H54 (cell line): ENCODE results near the gene PITPNC1.
"Not testable (repeated sequence)": the region's sequence is repeated elsewhere in the genome, so short reads cannot be mapped to it uniquely, and the experiment has no call there.

ENCODE experiments used
- DNase-seq: peaks from one replicate; pipeline ENCODE4 v3.0.0; 2011; ENCODE audit warnings: low spot score, mixed read lengths; ENCODE audit not compliant: insufficient read length
- FAIRE-seq: peaks from 3 replicates; lab custom pipeline; 2011; peaks lifted over from hg19 to GRCh38; lab: Jason Lieb, UNC
- POLR2A ChIP-seq: IDR thresholded peaks from 2 replicates; pipeline ENCODE4 v1.6.1; 2011; ENCODE audit warnings: low read depth, mild to moderate bottlenecking, low read length

PITPNC1 gene

GRCh38 chr17:67476787-67477335 lies 99.8 kb downstream of the PITPNC1 start:
- FAIRE-seq = no peak
- no peak for DNase-seq
- TF ChIP-seq POLR2A = no peak

- DNase-seq (peak; percentile 57), FAIRE-seq (no peak)
- no peak for TF ChIP-seq POLR2A
Measured at GRCh38 chr17:67477687-67478086, 100.6 kb downstream of the PITPNC1 start.

GRCh38 chr17:67478401-67479041 lies 101.4 kb downstream of the PITPNC1 start:
- TF ChIP-seq POLR2A = no peak
- no peak for DNase-seq
- no peak for FAIRE-seq

GRCh38 chr17:67479148-67479547 lies 102.1 kb downstream of the PITPNC1 start:
- TF ChIP-seq POLR2A = no peak
- FAIRE-seq = no peak
- no peak for DNase-seq

GRCh38 chr17:67480959-67481358 lies 103.9 kb downstream of the PITPNC1 start:
- not testable (repeated sequence) for DNase-seq, FAIRE-seq

GRCh38 chr17:67481808-67482207 lies 104.7 kb downstream of the PITPNC1 start:
- TF ChIP-seq POLR2A = no peak
- FAIRE-seq (no peak), DNase-seq (no peak)

DNA sequence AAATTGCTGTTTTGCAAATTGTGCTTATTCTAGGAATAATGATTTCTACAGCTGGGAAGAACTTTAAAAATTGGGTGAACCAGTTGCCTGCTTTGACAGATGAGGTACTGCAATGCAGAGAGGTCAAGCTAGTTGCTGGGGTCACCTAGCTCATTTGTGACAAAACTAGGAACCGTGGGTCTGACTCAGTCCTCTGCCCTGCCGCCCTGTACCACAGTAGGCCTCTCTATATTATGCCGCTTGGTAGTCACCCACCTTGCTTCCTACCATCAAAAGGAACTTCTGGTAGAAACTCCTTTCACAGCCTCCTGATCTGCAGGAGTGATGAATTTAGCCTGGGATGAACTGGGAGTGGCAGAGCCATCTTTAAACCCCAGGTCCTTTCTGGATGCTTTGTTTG lies 105.7 kb downstream of the PITPNC1 start:
- DNase-seq = no peak
- TF ChIP-seq POLR2A = no peak
- FAIRE-seq = no peak

DNA sequence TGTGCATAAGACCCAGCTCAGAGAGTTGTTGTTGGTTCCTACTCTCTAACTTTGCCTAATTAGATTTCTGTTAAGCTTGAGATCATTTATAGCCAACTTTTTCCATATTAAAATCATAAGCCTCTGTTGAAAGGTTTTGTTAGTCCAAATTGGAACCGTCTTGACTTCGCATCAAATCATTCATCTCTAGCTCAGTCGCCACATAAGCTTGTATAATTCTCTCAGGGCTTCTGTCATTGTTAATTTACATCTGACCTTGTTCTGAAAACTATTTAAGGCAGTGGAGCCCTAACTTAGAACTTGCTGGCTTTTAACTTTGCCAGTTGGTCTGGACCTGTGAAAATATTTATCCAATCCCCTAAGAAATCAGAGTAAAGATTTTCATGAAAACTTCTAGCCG lies 107.2 kb downstream of the PITPNC1 start:
- DNase-seq (no peak), FAIRE-seq (no peak)
- TF ChIP-seq POLR2A = no peak

GRCh38 chr17:67485666-67486065 lies 108.6 kb downstream of the PITPNC1 start:
- DNase-seq (no peak), FAIRE-seq (no peak)
- no peak for TF ChIP-seq POLR2A

DNA sequence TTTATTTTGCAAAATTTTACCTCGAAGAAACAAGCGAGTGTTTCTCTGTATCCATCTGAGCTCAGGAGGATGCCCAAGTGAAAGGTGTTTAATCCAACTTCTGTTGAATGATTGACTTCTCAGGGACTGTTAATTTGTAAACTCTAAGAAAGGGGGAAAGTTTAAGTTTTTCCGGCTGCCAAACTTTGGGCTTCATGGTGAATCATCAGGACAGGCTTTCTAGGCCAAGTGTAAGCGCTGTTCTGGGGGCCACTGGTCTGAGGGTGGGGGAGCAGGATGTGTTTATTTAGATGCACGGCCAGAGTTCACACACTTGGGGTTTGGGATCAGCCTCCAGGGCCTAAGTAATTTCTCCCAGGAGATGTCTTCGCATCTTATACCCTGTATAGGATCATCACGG lies 110.4 kb downstream of the PITPNC1 start:
- DNase-seq (no peak), FAIRE-seq (no peak)
- TF ChIP-seq POLR2A = no peak

DNA sequence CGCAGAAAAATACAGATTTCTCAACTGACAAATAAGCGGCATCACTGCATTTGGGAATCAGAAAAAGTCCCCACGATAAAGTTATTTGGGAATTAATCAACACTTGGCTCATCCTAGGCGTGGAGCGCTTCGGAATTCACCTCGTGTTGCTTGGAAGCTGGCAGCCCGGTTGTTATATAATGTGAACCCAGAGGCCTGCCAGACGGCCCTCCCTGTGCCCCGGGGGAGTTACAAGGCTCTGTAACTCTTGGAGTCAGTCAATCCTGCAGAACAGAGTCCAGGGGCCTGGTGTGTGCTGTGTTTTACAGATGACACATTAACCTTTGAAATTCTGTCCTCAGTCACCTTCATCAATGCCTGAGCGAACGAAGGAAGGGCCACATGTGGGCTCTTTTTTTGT lies 111.1 kb downstream of the PITPNC1 start:
- no peak for TF ChIP-seq POLR2A
- DNase-seq = no peak

GRCh38 chr17:67488768-67489167 lies 111.7 kb downstream of the PITPNC1 start:
- DNase-seq (no peak), FAIRE-seq (no peak)
- TF ChIP-seq POLR2A = no peak

More for the DNA sequence above, 111.1 kb downstream of the PITPNC1 start:
- no peak for FAIRE-seq

- TF ChIP-seq POLR2A = no peak
- FAIRE-seq (no peak), DNase-seq (no peak)
Measured at GRCh38 chr17:67489273-67489672, 112.2 kb downstream of the PITPNC1 start.

- no peak for DNase-seq
- FAIRE-seq = no peak
Measured at GRCh38 chr17:67490471-67490870, 113.4 kb downstream of the PITPNC1 start.

GRCh38 chr17:67491009-67491680 lies 114.1 kb downstream of the PITPNC1 start:
- FAIRE-seq (peak; percentile 92), DNase-seq (peak; percentile 84)
- no peak for TF ChIP-seq POLR2A

More at GRCh38 chr17:67490471-67490870, 113.4 kb downstream of the PITPNC1 start:
- TF ChIP-seq POLR2A = no peak
